Measurements from ENCODE around the gene FATE1.

- no peak for TF ChIP-seq POLR2A (IDR thresholded peaks at IDR 0.05; ENCODE audit: extremely low read depth, insufficient read length)
- TF ChIP-seq CTCF (IDR thresholded peaks at IDR 0.05; ENCODE audit: low read depth, low read length) = no peak
- no peak for TF ChIP-seq MYC (IDR thresholded peaks at IDR 0.05; ENCODE audit: low read depth, low read length)
These were observed 28.2 kb upstream of the FATE1 start for GRCh38 chrX:151687635-151688034.

All from NB4 (cell line).